Transverse colon (tissue), 4 donors: ENCODE data around the gene ADGRB3.
"Not testable (repeated sequence)": the region's sequence is repeated elsewhere in the genome, so short reads cannot be mapped to it uniquely, and the experiment has no call there.

Source experiments
- CTCF ChIP-seq, 5 experiments: fragments of 200-600 bp in 3 of 5; fragments of 450-650 bp in 2 of 5; sonication (generic) in 3 of 5; IDR thresholded peaks; 1 replicate in 2 of 5; 2 replicates in 3 of 5; pipeline ENCODE4 v1.5.1; 2016 to 2017; ENCODE audit warnings: antibody characterized with exemption in 5 of 5, inconsistent platforms in 3 of 5, mild to moderate bottlenecking in 2 of 5, moderate library complexity in 1 of 5
- POLR2A ChIP-seq: fragments of 450-650 bp; IDR thresholded peaks from one replicate; pipeline ENCODE4 v1.6.1; 2016; ENCODE audit warnings: antibody characterized with exemption, mild to moderate bottlenecking, moderate library complexity
- POLR2AphosphoS5 ChIP-seq, 3 donors: sonication (generic); formaldehyde crosslinking; IDR thresholded peaks; one replicate each; pipeline ENCODE4 v1.6.1; 2016; ENCODE audit warnings: antibody characterized with exemption in 3 of 3

- TF ChIP-seq POLR2AphosphoS5 (IDR thresholded peaks at IDR 0.05); CTCF (IDR thresholded peaks at IDR 0.05); POLR2A: not testable (repeated sequence)
Observed at GRCh38 chr6:68883325-68883724, 248.2 kb downstream of the ADGRB3 start.
